Measurements from ENCODE around the gene NKD1.

NKD1 gene

GRCh38 chr16:50558913-50559312, 10.7 kb downstream of the NKD1 start:
- H3K27me3 ChIP-seq (ENCODE audit: control insufficient read depth in 3 of 3, insufficient read depth in 3 of 3, low read depth in 1 of 3, low read length in 3 of 3) = no peaks in the 10 kb centered on the region
- no peak overlapping the region for H3K9ac ChIP-seq (ENCODE audit: low read depth, low read length, poor library complexity)
- H2BK5ac ChIP-seq (ENCODE audit: low read length) = no peak overlapping the region
- H3K4me1 ChIP-seq (ENCODE audit: control insufficient read depth in 2 of 2, insufficient read depth in 1 of 2, low read depth in 1 of 2, low read length in 2 of 2) = no peaks in the 10 kb centered on the region
- H2BK12ac ChIP-seq (ENCODE audit: low read length) = no peak overlapping the region
- H3K4ac ChIP-seq (ENCODE audit: low read length) = no peak overlapping the region
- no peak for DNase-seq (ENCODE audit: low spot score)
- no peak overlapping the region for H3K4me3 ChIP-seq (ENCODE audit: low read length in 2 of 2)
- no CpG with 5 or more reads among the region's 1 CpG for WGBS, 2 donors (ENCODE audit: extremely low coverage in 2 of 2, insufficient read length in 2 of 2, insufficient replicate concordance in 1 of 2)
- H4K8ac ChIP-seq (ENCODE audit: low read depth, low read length) = no peak overlapping the region
- no peak overlapping the region for H2AK5ac ChIP-seq (ENCODE audit: low read depth, low read length)
- no peak overlapping the region for H3K14ac ChIP-seq (ENCODE audit: low read length)
- no peak overlapping the region for H3K27ac ChIP-seq (replicated peaks; ENCODE audit: low read length)
- H3K79me1 ChIP-seq (ENCODE audit: low read depth, low read length) = no peaks in the 10 kb centered on the region
- H4K91ac ChIP-seq (ENCODE audit: low read depth, low read length, poor library complexity) = no peak overlapping the region
- peaks cover 0 to 34% of the 10 kb centered on the region in 2 donors for H3K36me3 ChIP-seq (replicated peaks in 1 of 2; ENCODE audit: control insufficient read depth in 2 of 2, insufficient read depth in 2 of 2, low read length in 2 of 2)
- H2BK120ac ChIP-seq (ENCODE audit: low read depth, low read length) = no peak overlapping the region
- H3K9me3 ChIP-seq (replicated peaks in 1 of 2; ENCODE audit: control insufficient read depth in 2 of 2, insufficient read depth in 1 of 2, low read depth in 1 of 2, low read length in 2 of 2) = peaks cover 0 to 15% of the 10 kb centered on the region in 2 donors
- no peak overlapping the region for H2BK15ac ChIP-seq (ENCODE audit: low read length)
- H3K4me2 ChIP-seq (ENCODE audit: insufficient read depth, low read length, poor library complexity, severe bottlenecking) = no peak overlapping the region
- no peak overlapping the region for H3K23ac ChIP-seq (ENCODE audit: low read depth, low read length, poor library complexity)
- no peak overlapping the region for H2AFZ ChIP-seq (ENCODE audit: low read length)
- H3K18ac ChIP-seq (ENCODE audit: low read length) = no peak overlapping the region

GRCh38 chr16:50559342-50559741, 11.1 kb downstream of the NKD1 start:
- H3K27me3 ChIP-seq (ENCODE audit: control insufficient read depth in 3 of 3, insufficient read depth in 3 of 3, low read depth in 1 of 3, low read length in 3 of 3) = no peaks in the 10 kb centered on the region
- no peak for DNase-seq (ENCODE audit: low spot score)

GRCh38 chr16:50559804-50560514, 11.8 kb downstream of the NKD1 start:
- Histone ChIP-seq H2AFZ (ENCODE audit: low read length) (no peak overlapping the region), H3K9me3 (replicated peaks in 1 of 2; ENCODE audit: control insufficient read depth in 2 of 2, insufficient read depth in 1 of 2, low read depth in 1 of 2, low read length in 2 of 2) (peaks cover 0 to 15% of the 10 kb centered on the region in 2 donors), H3K9ac (ENCODE audit: low read depth, low read length, poor library complexity) (no peak overlapping the region), H3K18ac (ENCODE audit: low read length) (peak overlapping the region; percentile 39), H2BK15ac (ENCODE audit: low read length) (no peak overlapping the region), H3K4me3 (ENCODE audit: low read length in 2 of 2) (no peak overlapping the region), H2BK120ac (ENCODE audit: low read depth, low read length) (no peak overlapping the region), H3K36me3 (replicated peaks in 1 of 2; ENCODE audit: control insufficient read depth in 2 of 2, insufficient read depth in 2 of 2, low read length in 2 of 2) (peaks cover 0 to 29% of the 10 kb centered on the region in 2 donors), H3K27me3 (ENCODE audit: control insufficient read depth in 3 of 3, insufficient read depth in 3 of 3, low read depth in 1 of 3, low read length in 3 of 3) (no peaks in the 10 kb centered on the region), H2AK5ac (ENCODE audit: low read depth, low read length) (no peak overlapping the region), H3K14ac (ENCODE audit: low read length) (peak overlapping the region; percentile 72), H3K4me1 (ENCODE audit: control insufficient read depth in 2 of 2, insufficient read depth in 1 of 2, low read depth in 1 of 2, low read length in 2 of 2) (no peaks in the 10 kb centered on the region), H3K23ac (ENCODE audit: low read depth, low read length, poor library complexity) (peak overlapping the region; percentile 74), H2BK12ac (ENCODE audit: low read length) (peak overlapping the region; percentile 82), H4K8ac (ENCODE audit: low read depth, low read length) (no peak overlapping the region), H4K91ac (ENCODE audit: low read depth, low read length, poor library complexity) (no peak overlapping the region), H2BK5ac (ENCODE audit: low read length) (no peak overlapping the region), H3K27ac (replicated peaks; ENCODE audit: low read length) (no peak overlapping the region), H3K4me2 (ENCODE audit: insufficient read depth, low read length, poor library complexity, severe bottlenecking) (no peak overlapping the region), H3K79me1 (ENCODE audit: low read depth, low read length) (no peaks in the 10 kb centered on the region), H3K4ac (ENCODE audit: low read length) (no peak overlapping the region)
- WGBS, 2 donors (ENCODE audit: extremely low coverage in 2 of 2, insufficient read length in 2 of 2, insufficient replicate concordance in 1 of 2) = no CpG with 5 or more reads among the region's 13 CpGs
- no peak for DNase-seq (ENCODE audit: low spot score)

More at GRCh38 chr16:50559342-50559741, 11.1 kb downstream of the NKD1 start:
- no peak overlapping the region for H2AFZ ChIP-seq (ENCODE audit: low read length)
- H3K9me3 ChIP-seq (replicated peaks in 1 of 2; ENCODE audit: control insufficient read depth in 2 of 2, insufficient read depth in 1 of 2, low read depth in 1 of 2, low read length in 2 of 2) = peaks cover 0 to 15% of the 10 kb centered on the region in 2 donors
- peak overlapping the region in 1 of 2 donors; percentile 48 for H3K4me3 ChIP-seq (ENCODE audit: low read length in 2 of 2)
- no peak overlapping the region for H2BK120ac ChIP-seq (ENCODE audit: low read depth, low read length)
- no peak overlapping the region for H3K23ac ChIP-seq (ENCODE audit: low read depth, low read length, poor library complexity)
- no peak overlapping the region for H3K14ac ChIP-seq (ENCODE audit: low read length)
- no peak overlapping the region for H3K27ac ChIP-seq (replicated peaks; ENCODE audit: low read length)
- no peak overlapping the region for H3K4me2 ChIP-seq (ENCODE audit: insufficient read depth, low read length, poor library complexity, severe bottlenecking)
- no peaks in the 10 kb centered on the region for H3K79me1 ChIP-seq (ENCODE audit: low read depth, low read length)
- H2AK5ac ChIP-seq (ENCODE audit: low read depth, low read length) = no peak overlapping the region
- no CpG with 5 or more reads among the region's 6 CpGs for WGBS, 2 donors (ENCODE audit: extremely low coverage in 2 of 2, insufficient read length in 2 of 2, insufficient replicate concordance in 1 of 2)
- H3K4me1 ChIP-seq (ENCODE audit: control insufficient read depth in 2 of 2, insufficient read depth in 1 of 2, low read depth in 1 of 2, low read length in 2 of 2) = no peaks in the 10 kb centered on the region
- no peak overlapping the region for H3K9ac ChIP-seq (ENCODE audit: low read depth, low read length, poor library complexity)
- no peak overlapping the region for H3K4ac ChIP-seq (ENCODE audit: low read length)
- peaks cover 0 to 30% of the 10 kb centered on the region in 2 donors for H3K36me3 ChIP-seq (replicated peaks in 1 of 2; ENCODE audit: control insufficient read depth in 2 of 2, insufficient read depth in 2 of 2, low read length in 2 of 2)
- no peak overlapping the region for H3K18ac ChIP-seq (ENCODE audit: low read length)
- H2BK5ac ChIP-seq (ENCODE audit: low read length) = no peak overlapping the region
- no peak overlapping the region for H2BK12ac ChIP-seq (ENCODE audit: low read length)
- H4K91ac ChIP-seq (ENCODE audit: low read depth, low read length, poor library complexity) = no peak overlapping the region
- H2BK15ac ChIP-seq (ENCODE audit: low read length) = no peak overlapping the region
- no peak overlapping the region for H4K8ac ChIP-seq (ENCODE audit: low read depth, low read length)

- H3K36me3 ChIP-seq (replicated peaks in 1 of 2; ENCODE audit: control insufficient read depth in 2 of 2, insufficient read depth in 2 of 2, low read length in 2 of 2) = peaks cover 0 to 26% of the 10 kb centered on the region in 2 donors
- H2BK5ac ChIP-seq (ENCODE audit: low read length) = no peak overlapping the region
- no peak overlapping the region for H3K14ac ChIP-seq (ENCODE audit: low read length)
- no peak overlapping the region for H2AK5ac ChIP-seq (ENCODE audit: low read depth, low read length)
- H3K79me1 ChIP-seq (ENCODE audit: low read depth, low read length) = no peaks in the 10 kb centered on the region
- H3K4me3 ChIP-seq (ENCODE audit: low read length in 2 of 2) = peak overlapping the region in 1 of 2 donors; percentile 21
- no peak overlapping the region for H2BK15ac ChIP-seq (ENCODE audit: low read length)
- no peak overlapping the region for H2BK120ac ChIP-seq (ENCODE audit: low read depth, low read length)
- no peak overlapping the region for H2AFZ ChIP-seq (ENCODE audit: low read length)
- H3K23ac ChIP-seq (ENCODE audit: low read depth, low read length, poor library complexity) = no peak overlapping the region
- no peak for DNase-seq (ENCODE audit: low spot score)
- H4K8ac ChIP-seq (ENCODE audit: low read depth, low read length) = no peak overlapping the region
- no peak overlapping the region for H4K91ac ChIP-seq (ENCODE audit: low read depth, low read length, poor library complexity)
- H2BK12ac ChIP-seq (ENCODE audit: low read length) = no peak overlapping the region
- H3K27ac ChIP-seq (replicated peaks; ENCODE audit: low read length) = no peak overlapping the region
- H3K4ac ChIP-seq (ENCODE audit: low read length) = no peak overlapping the region
- H3K18ac ChIP-seq (ENCODE audit: low read length) = no peak overlapping the region
- no peak overlapping the region for H3K4me2 ChIP-seq (ENCODE audit: insufficient read depth, low read length, poor library complexity, severe bottlenecking)
- H3K9ac ChIP-seq (ENCODE audit: low read depth, low read length, poor library complexity) = no peak overlapping the region
- peaks cover 0 to 13% of the 10 kb centered on the region in 2 donors for H3K9me3 ChIP-seq (replicated peaks in 1 of 2; ENCODE audit: control insufficient read depth in 2 of 2, insufficient read depth in 1 of 2, low read depth in 1 of 2, low read length in 2 of 2)
- WGBS, 2 donors (ENCODE audit: extremely low coverage in 2 of 2, insufficient read length in 2 of 2, insufficient replicate concordance in 1 of 2) = no CpG with 5 or more reads among the region's 4 CpGs
- no peaks in the 10 kb centered on the region for H3K4me1 ChIP-seq (ENCODE audit: control insufficient read depth in 2 of 2, insufficient read depth in 1 of 2, low read depth in 1 of 2, low read length in 2 of 2)
- no peaks in the 10 kb centered on the region for H3K27me3 ChIP-seq (ENCODE audit: control insufficient read depth in 3 of 3, insufficient read depth in 3 of 3, low read depth in 1 of 3, low read length in 3 of 3)
Measured at GRCh38 chr16:50560903-50561863, 13.0 kb downstream of the NKD1 start.

Data from neuronal stem cell (in vitro differentiated cells).